B cell (primary cell): ENCODE measurements around the gene TPCN2. TPM values are rescaled to one million over a fixed set of nuclear protein-coding genes. Genes with fewer than 3 reads are reported as not detected.

Experiments
- ATAC-seq: fragments of 200-7000 bp; cut with Tn5 transposase; one replicate; pipeline ENCODE4 v1.10.0; 2021; ENCODE audit warnings: low read depth, mild to moderate bottlenecking, moderate number of reproducible peaks, moderate library complexity
- CTCF ChIA-PET: fragments of 350-600 bp; sonication (Branson Sonifier 250); formaldehyde crosslinking; loops from one replicate; lab custom pipeline; 2021; ENCODE audit warnings: antibody characterized with exemption, inconsistent platforms; lab: Charles Lee
- POLR2A ChIA-PET: fragments of 350-600 bp; sonication (Branson Sonifier 250); formaldehyde crosslinking; loops from one replicate; lab custom pipeline; 2021; ENCODE audit warnings: antibody characterized with exemption; lab: Charles Lee
- DNase-seq: peaks from one replicate; pipeline ENCODE4 v3.0.0; 2013
- H2AFZ ChIP-seq: 2 replicates; pipeline ENCODE4 v1.6.1; 2012; ENCODE audit warnings: mild to moderate bottlenecking, low read depth, low read length; ENCODE audit not compliant: insufficient read depth, poor library complexity, severe bottlenecking
- H3K27ac ChIP-seq, 2 donors: 1 replicate in 1 of 2; 2 replicates in 1 of 2; pipeline ENCODE4 v1.5.1; 2012 to 2013; ENCODE audit warnings: low read length in 2 of 2, mild to moderate bottlenecking in 2 of 2, moderate library complexity in 1 of 2
- H3K27me3 ChIP-seq, 4 experiments: fragments of 200-600 bp in 1 of 4; sonication (generic) in 1 of 4; replicated peaks in 1 of 4; 1 replicate in 2 of 4; 2 replicates in 2 of 4; pipeline versions ENCODE4 v1.6.1 to v1.7.0; 2013 to 2016; ENCODE audit warnings: low read length in 3 of 4, mild to moderate bottlenecking in 2 of 4, mixed read lengths in 1 of 4, moderate library complexity in 1 of 4; ENCODE audit not compliant: insufficient read depth in 4 of 4, control insufficient read depth in 3 of 4; ENCODE audit errors: control extremely low read depth in 1 of 4
- H3K36me3 ChIP-seq, 2 experiments: replicated peaks in 1 of 2; 1 replicate in 1 of 2; 2 replicates in 1 of 2; pipeline versions ENCODE4 v1.6.1 to v1.7.1; 2013; ENCODE audit warnings: low read length in 1 of 2; ENCODE audit not compliant: insufficient read depth in 2 of 2, control insufficient read depth in 1 of 2; ENCODE audit errors: control extremely low read depth in 1 of 2, extremely low read depth in 1 of 2
- H3K4me1 ChIP-seq, 2 donors: fragments of 200-600 bp in 1 of 2; sonication (generic) in 1 of 2; 1 replicate in 1 of 2; 2 replicates in 1 of 2; pipeline versions ENCODE4 v1.5.1 to v1.6.1; 2013 to 2017; ENCODE audit warnings: low read length in 2 of 2; ENCODE audit not compliant: control insufficient read depth in 2 of 2, insufficient read depth in 2 of 2
- H3K4me2 ChIP-seq: replicated peaks from 2 replicates; pipeline ENCODE3; 2012; ENCODE audit warnings: mild to moderate bottlenecking, low read depth, low read length; ENCODE audit not compliant: poor library complexity, severe bottlenecking
- H3K4me3 ChIP-seq, 5 experiments: fragments of 200-600 bp in 1 of 5; sonication (generic) in 1 of 5; 1 replicate in 3 of 5; 2 replicates in 2 of 5; pipeline versions ENCODE4 v1.5.1 to v1.7.0; 2011 to 2016; ENCODE audit warnings: low read length in 4 of 5, mild to moderate bottlenecking in 4 of 5, low read depth in 2 of 5, control low read depth in 1 of 5, moderate library complexity in 1 of 5; ENCODE audit not compliant: insufficient read depth in 1 of 5; ENCODE audit errors: control extremely low read depth in 1 of 5, extremely low read depth in 1 of 5
- H3K79me2 ChIP-seq: fragments of 200-600 bp; sonication (generic); one replicate; pipeline ENCODE4 v1.6.0; 2016; ENCODE audit warnings: low read length; ENCODE audit not compliant: control insufficient read depth, insufficient read depth
- H3K9ac ChIP-seq: fragments of 200-600 bp; sonication (generic); 2 replicates; pipeline ENCODE4 v1.6.1; 2017; ENCODE audit warnings: mild to moderate bottlenecking, low read length, moderate library complexity
- H3K9me3 ChIP-seq, 3 donors: one replicate each; pipeline versions ENCODE4 v1.6.1 to v1.7.1; 2013; ENCODE audit warnings: low read length in 2 of 3; ENCODE audit not compliant: control insufficient read depth in 2 of 3, insufficient read depth in 1 of 3; ENCODE audit errors: control extremely low read depth in 1 of 3
- H4K20me1 ChIP-seq: 2 replicates; pipeline ENCODE4 v1.6.0; 2012; ENCODE audit warnings: mild to moderate bottlenecking, low read length; ENCODE audit not compliant: insufficient read depth, control insufficient read depth, poor library complexity, severe bottlenecking
- H3K27ac Mint-ChIP-seq: one replicate; pipeline ENCODE4 v1.8.0; 2021; ENCODE audit warnings: mixed read lengths
- H3K27me3 Mint-ChIP-seq: one replicate; pipeline ENCODE4 v1.8.0; 2021; ENCODE audit warnings: mixed read lengths
- H3K4me1 Mint-ChIP-seq: one replicate; pipeline ENCODE4 v1.8.0; 2021; ENCODE audit warnings: mixed read lengths
- H3K4me3 Mint-ChIP-seq: one replicate; pipeline ENCODE4 v1.8.0; 2021; ENCODE audit warnings: mixed read lengths
- H3K9me3 Mint-ChIP-seq: one replicate; pipeline ENCODE4 v1.8.0; 2022; ENCODE audit warnings: mixed read lengths; ENCODE audit not compliant: insufficient read depth
- CTCF ChIP-seq: fragments of 200-600 bp; IDR thresholded peaks from one replicate; pipeline ENCODE4 v1.8.0; 2022; ENCODE audit warnings: antibody characterized with exemption, mild to moderate bottlenecking
- EZH2 ChIP-seq: IDR thresholded peaks from 2 replicates; pipeline ENCODE4 v1.6.1; 2012; ENCODE audit warnings: borderline replicate concordance, low read depth, mild to moderate bottlenecking, moderate library complexity, low read length; ENCODE audit not compliant: insufficient read depth, poor library complexity, severe bottlenecking
- WGBS: methylation state at CpG from one replicate; pipeline ENCODE4 v1.1.5; 2013; ENCODE audit warnings: missing lambda C conversion rate; ENCODE audit not compliant: insufficient coverage; 5-methylcytosine and 5-hydroxymethylcytosine counted together
- intact Hi-C: fragments of 100-400 bp; cut with micrococcal nuclease; formaldehyde crosslinking; loops from one replicate; pipeline ENCODE4 v1.10.0; 2022
- polyA plus RNA-seq: library from polyadenylated mRNA; depleted of rRNA; stranded (reverse); fragments of >200 nt; gene quantifications from 2 replicates; pipeline ENCODE4 v1.2.3, GENCODE V29; 2012
- total RNA-seq, 2 donors: library from RNA; stranded (reverse); fragments of 120-200 nt in 1 of 2; gene quantifications; 1 replicate in 1 of 2; 2 replicates in 1 of 2; pipeline versions ENCODE4 v1.2.3 to v1.2.4, GENCODE V29; 2013 to 2022

Gene TPCN2
- total and polyA plus RNA-seq, 2 donors (not counting 1 experiment from before 2014, with no cell fraction given) = 16.8 to 71.4 TPM

- no peaks in the 10 kb centered on the region for H3K4me1 ChIP-seq
- H3K9me3 ChIP-seq = peaks cover 0 to 12% (median 0%) of the 10 kb centered on the region in 3 donors
- H3K27ac Mint-ChIP-seq = no peak overlapping the region
- H3K9ac ChIP-seq = no peak overlapping the region
- H3K9me3 Mint-ChIP-seq = no peaks in the 10 kb centered on the region
- no peak overlapping the region for H3K4me2 ChIP-seq
- H2AFZ ChIP-seq = no peak overlapping the region
- H4K20me1 ChIP-seq = no peaks in the 10 kb centered on the region
- TF ChIP-seq EZH2 (no peak), CTCF (no peak)
- over 99% methylated on average over 6 of the region's 6 CpGs for WGBS
- H3K27ac ChIP-seq = no peak overlapping the region
- ChIA-PET CTCF (no interaction called here), POLR2A (no interaction called here)
- no peak overlapping the region for H3K4me3 Mint-ChIP-seq
- no peaks in the 10 kb centered on the region for H3K27me3 Mint-ChIP-seq
- intact Hi-C loops = no loop called here
- H3K4me3 ChIP-seq = no peak overlapping the region
- no peaks in the 10 kb centered on the region for H3K79me2 ChIP-seq
- H3K36me3 ChIP-seq = no peaks in the 10 kb centered on the region
- DNase-seq = no peak
- ATAC-seq = no peak
- no peaks in the 10 kb centered on the region for H3K4me1 Mint-ChIP-seq
- H3K27me3 ChIP-seq = no peaks in the 10 kb centered on the region
These were observed 61.7 kb downstream of the TPCN2 start for GRCh38 chr11:69110451-69110850.

- Histone ChIP-seq H3K4me3 (no peak overlapping the region), H2AFZ (no peak overlapping the region), H4K20me1 (no peaks in the 10 kb centered on the region), H3K4me2 (no peak overlapping the region), H3K9ac (no peak overlapping the region), H3K4me1 (no peaks in the 10 kb centered on the region), H3K36me3 (no peaks in the 10 kb centered on the region), H3K27ac (no peak overlapping the region), H3K9me3 (peaks cover 0 to 12% (median 0%) of the 10 kb centered on the region in 3 donors), H3K27me3 (no peaks in the 10 kb centered on the region), H3K79me2 (no peaks in the 10 kb centered on the region)
- H3K4me1 Mint-ChIP-seq = no peaks in the 10 kb centered on the region
- H3K9me3 Mint-ChIP-seq = no peaks in the 10 kb centered on the region
- ChIA-PET CTCF (no interaction called here), POLR2A (no interaction called here)
- ATAC-seq (no peak), DNase-seq (no peak)
- no peak overlapping the region for H3K27ac Mint-ChIP-seq
- H3K27me3 Mint-ChIP-seq = no peaks in the 10 kb centered on the region
- intact Hi-C loops = no loop called here
- TF ChIP-seq EZH2 = no peak
- TF ChIP-seq CTCF = no peak
- 96% methylated on average over 17 of the region's 20 CpGs for WGBS
- H3K4me3 Mint-ChIP-seq = no peak overlapping the region
These were observed 63.2 kb downstream of the TPCN2 start for GRCh38 chr11:69111624-69112542.
